Lower leg skin (tissue), 4 donors: ENCODE results near the gene PTGIS. TPM values are rescaled to one million over a fixed set of nuclear protein-coding genes. Genes with fewer than 3 reads are reported as not detected.
"Not testable (repeated sequence)": the region's sequence is repeated elsewhere in the genome, so short reads cannot be mapped to it uniquely, and the experiment has no call there.

Experiments
- DNase-seq, 2 donors: peaks; one replicate each; pipeline ENCODE4 v3.0.0-alpha.2; 2019; ENCODE audit warnings: low spot score in 2 of 2
- H3K4me3 ChIP-seq: fragments of 200-600 bp; sonication (generic); 2 replicates; pipeline ENCODE4 v1.5.1; 2017; ENCODE audit warnings: mild to moderate bottlenecking, low read depth; ENCODE audit not compliant: poor library complexity, severe bottlenecking
- POLR2A ChIP-seq, 2 donors: fragments of 450-650 bp; IDR thresholded peaks; one replicate each; pipeline ENCODE4 v1.6.1; 2016 to 2017; ENCODE audit warnings: antibody characterized with exemption in 2 of 2, mild to moderate bottlenecking in 1 of 2, moderate library complexity in 1 of 2
- WGBS, 2 donors: methylation state at CpG; one replicate each; pipeline ENCODE4 v1.1.5; 2018; 5-methylcytosine and 5-hydroxymethylcytosine counted together
- intact Hi-C: fragments of 100-400 bp; cut with DNase I; formaldehyde crosslinking; loops from one replicate; pipeline ENCODE4 v1.15.0; 2023; ENCODE audit warnings: low total_unique reads
- total RNA-seq, 4 donors: library from RNA; depleted of rRNA; stranded (reverse); fragments of >200 nt; gene quantifications; one replicate each; pipeline ENCODE4 v1.1.0, GENCODE V29; 2016
- TF ChIP-seq, protein P1 (sequence below), 3 donors: fragments of 450-650 bp; IDR thresholded peaks; one replicate each; pipeline ENCODE4 v1.5.1; 2016; ENCODE audit warnings: antibody characterized with exemption in 3 of 3, mild to moderate bottlenecking in 3 of 3, moderate library complexity in 2 of 3

Gene PTGIS
- total RNA-seq, 4 donors from 2014 or later = 2.3 to 13.3 (median 9.1) TPM

DNA sequence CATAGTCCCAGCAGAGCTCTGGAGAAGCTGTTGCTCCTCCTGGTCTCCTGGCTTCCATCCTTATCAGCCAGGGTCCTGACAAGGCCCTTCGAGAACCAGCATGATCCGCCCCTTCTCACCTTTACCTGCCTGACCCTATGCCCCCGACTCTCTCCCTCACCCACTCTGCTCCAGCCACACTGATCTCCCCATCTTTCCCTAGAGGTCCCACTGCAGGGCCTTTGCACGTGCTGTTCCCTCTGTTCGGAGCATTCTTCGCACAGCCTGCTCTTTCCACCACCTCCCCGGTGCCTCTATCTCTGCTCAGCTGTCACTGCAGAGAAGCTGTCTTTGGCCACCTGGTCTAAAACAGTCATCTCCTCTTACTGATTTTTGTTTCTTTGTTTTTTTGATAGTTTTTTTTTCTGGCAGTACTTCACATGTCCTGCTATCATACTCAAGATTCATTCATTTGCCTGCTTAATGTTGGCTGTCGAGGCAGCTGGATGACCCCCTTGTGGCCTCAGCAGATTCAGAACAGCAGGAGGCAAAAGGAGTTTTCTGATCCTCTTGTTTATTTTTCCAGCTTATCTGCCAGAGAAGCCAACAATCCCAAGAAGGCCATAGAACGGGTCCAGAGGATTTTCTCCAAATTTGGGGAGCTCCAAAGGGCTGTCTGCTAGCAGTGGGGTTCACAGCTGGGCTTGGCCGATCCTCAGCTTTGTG, 1.6 kb upstream of the PTGIS start:
- intact Hi-C loops = no loop called here
- peak in 1 of 2 donors; percentile 72 for DNase-seq
- TF ChIP-seq, protein P1, sequence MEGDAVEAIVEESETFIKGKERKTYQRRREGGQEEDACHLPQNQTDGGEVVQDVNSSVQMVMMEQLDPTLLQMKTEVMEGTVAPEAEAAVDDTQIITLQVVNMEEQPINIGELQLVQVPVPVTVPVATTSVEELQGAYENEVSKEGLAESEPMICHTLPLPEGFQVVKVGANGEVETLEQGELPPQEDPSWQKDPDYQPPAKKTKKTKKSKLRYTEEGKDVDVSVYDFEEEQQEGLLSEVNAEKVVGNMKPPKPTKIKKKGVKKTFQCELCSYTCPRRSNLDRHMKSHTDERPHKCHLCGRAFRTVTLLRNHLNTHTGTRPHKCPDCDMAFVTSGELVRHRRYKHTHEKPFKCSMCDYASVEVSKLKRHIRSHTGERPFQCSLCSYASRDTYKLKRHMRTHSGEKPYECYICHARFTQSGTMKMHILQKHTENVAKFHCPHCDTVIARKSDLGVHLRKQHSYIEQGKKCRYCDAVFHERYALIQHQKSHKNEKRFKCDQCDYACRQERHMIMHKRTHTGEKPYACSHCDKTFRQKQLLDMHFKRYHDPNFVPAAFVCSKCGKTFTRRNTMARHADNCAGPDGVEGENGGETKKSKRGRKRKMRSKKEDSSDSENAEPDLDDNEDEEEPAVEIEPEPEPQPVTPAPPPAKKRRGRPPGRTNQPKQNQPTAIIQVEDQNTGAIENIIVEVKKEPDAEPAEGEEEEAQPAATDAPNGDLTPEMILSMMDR (IDR thresholded peaks at IDR 0.05) = no peak
- TF ChIP-seq POLR2A (IDR thresholded peaks at IDR 0.05) = no peak
- H3K4me3 ChIP-seq = no peak overlapping the region
- WGBS, 2 donors = 72 to 77% methylated on average over 10 of the region's 10 CpGs

DNA sequence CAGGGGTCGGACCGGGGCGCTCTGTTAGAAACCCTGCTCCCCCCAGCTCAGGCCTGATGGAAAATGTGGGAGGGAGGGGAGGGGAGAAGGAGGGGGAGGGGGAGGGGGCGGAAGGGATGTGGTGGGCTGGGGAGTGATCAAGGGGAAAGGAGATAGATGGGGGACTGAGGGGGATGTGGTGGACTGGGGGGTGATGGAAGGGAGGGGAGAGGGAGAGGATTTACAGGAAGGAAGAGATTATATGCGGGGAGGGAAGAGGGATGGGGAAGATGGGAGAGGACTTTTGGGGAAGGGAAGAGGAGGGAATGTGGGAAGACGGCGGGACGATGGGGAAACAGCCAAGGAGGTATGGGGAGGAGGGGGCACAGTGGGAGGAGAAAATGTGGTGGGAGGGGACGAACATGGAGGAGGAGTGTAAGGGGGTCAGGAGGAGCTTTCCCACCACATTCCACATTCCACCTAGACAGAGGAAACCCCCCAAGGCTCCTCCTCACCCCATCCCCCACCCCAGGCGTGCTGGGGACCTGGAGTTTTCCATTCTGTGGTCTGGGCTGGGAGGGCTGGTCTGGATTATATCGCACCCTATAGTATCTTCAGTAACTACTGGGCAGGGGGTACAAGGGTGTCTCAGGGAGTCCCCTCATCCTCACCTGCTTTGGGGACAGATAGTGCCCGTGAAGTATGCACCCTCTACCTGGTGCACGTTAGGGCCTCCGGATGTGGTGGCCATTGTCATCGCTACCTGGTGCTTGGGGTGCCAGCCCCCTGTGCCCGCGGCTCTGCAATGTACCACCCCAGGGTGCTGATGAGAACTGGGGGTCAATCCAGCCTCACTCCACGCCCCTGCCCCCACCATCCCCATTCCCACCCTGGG, 578 bp upstream of the PTGIS start:
- peak in 1 of 2 donors; percentile 78 for DNase-seq
- WGBS, 2 donors = 37 to 40% methylated on average over 15 to 18 of the region's 18 CpGs
- TF ChIP-seq, protein P1 (IDR thresholded peaks at IDR 0.05) = no peak
- TF ChIP-seq POLR2A (IDR thresholded peaks at IDR 0.05) = no peak
- H3K4me3 ChIP-seq = no peak overlapping the region
- intact Hi-C loops = no loop called here

DNA sequence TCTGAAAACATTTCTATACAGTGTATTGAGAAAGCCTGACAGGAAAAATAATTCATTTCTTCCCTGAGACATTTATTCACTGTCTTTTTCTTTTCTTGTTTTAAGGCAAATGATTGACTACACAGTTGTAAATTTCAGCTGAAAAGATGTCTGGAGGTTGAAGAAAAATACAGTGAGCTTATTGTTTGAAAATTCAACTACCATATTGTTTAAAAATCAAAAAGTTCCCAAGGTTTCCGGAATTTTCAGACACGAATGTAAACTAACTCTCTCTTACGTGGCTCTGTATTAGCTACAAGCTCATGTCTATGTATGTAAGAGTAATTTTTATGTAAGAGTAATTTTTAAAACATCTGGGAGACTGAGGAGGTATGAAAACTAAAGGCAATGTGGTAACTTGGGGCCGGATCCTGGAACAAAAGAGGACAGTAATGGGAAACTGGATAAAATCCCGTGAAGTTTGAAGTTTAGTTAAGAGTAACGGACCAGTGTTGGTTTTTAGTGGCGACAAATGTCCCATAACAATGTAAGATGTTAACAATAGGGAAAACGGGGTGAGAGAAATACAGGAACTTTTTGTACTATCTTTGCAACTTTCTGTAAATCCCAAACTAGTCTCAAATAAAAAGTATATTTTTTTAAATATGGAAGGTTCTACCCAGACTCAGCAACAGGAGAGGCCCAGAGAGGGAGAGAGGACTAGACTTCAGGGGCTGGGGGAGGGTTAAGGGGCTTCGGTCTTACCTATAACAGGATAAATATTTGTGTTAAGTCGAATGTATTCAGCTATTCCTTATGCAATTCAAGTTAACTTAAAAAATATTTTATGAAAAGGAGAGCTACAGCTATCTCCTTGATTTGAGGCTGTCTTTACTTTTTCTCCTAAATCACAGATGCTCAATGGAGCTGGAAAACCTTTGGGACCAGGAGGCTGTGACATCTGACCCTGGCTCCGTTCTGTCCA, 1.3 kb downstream of the PTGIS start:
- intact Hi-C loops = no loop called here
- 56 to 69% methylated on average over 11 of the region's 11 CpGs for WGBS, 2 donors
- no peak overlapping the region for H3K4me3 ChIP-seq
- TF ChIP-seq POLR2A (IDR thresholded peaks at IDR 0.05) = no peak
- TF ChIP-seq, protein P1 (IDR thresholded peaks at IDR 0.05) = no peak
- peak in 1 of 2 donors; percentile 57 for DNase-seq

DNA sequence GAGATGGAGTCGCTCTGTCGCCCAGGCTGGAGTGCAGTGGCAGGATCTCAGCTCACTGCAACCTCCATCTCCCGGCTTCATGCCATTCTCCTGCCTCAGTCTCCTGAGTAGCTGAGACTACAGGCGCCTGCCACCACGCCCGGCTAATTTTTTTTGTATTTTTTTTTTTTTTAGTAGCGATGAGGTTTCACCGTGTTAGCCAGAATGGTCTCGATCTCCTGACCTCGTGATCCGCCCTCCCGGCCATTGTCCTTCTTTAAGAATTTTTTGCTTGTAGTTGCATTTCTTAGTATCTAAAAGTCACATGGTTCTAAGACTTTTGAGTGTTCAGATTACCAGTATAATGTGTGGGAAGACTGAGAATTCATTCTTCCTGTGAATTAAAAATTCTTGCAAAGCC, 2.9 kb downstream of the PTGIS start:
- WGBS, 2 donors = 79 to 87% methylated on average over 12 of the region's 12 CpGs
- DNase-seq = peak in 1 of 2 donors; percentile 61
- intact Hi-C loops, H3K4me3 ChIP-seq: not testable (repeated sequence)

DNA sequence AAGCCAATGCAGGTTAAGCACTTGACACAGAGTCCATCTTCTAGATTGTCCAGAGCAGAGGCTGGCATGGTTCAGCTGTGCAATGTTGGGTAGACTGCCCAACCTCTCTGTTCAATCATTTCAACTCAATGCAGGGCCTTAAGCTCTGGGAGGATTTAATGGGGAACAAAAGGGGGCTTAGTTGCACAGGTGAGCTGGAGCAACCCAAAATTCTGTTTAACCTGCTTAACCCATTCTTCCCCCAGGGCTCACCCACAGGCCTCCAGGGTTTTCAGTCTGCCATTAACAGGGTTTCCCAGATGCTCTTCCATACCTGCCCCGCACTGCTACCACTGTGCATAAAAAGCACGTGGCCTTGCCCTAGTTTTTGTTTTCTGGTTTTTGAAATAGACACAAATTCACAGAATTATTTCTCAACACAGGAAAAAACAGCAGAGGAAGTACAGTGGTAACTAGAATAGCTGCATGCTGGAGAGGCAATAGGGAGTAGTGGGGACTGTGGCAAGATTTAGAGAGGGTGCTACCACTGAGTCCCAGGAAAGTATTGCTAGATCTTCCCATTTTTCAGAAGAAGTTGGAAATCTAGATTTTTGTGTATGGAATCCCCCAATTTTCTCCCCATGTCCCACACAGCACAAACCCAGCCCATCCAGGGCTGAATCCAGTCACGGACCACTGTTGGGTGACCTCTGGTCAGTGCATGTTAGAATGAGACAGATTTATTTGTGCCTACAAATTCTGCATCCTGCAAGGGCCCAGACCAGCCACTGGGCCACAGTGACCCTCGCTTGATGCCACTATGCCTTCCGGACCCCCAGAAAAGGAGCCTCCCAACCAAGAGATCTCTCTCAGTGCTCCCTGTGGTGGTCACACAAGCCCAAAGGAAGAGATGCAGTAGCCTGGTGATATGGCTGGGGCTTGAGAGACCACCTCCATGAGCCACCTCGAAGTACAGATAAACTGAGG, 4.6 kb downstream of the PTGIS start:
- TF ChIP-seq, protein P1 (IDR thresholded peaks at IDR 0.05) = no peak
- TF ChIP-seq POLR2A (IDR thresholded peaks at IDR 0.05) = no peak
- intact Hi-C loops = no loop called here
- WGBS, 2 donors = 94 to 95% methylated on average over 6 of the region's 6 CpGs
- DNase-seq = peak in 1 of 2 donors; percentile 77
- H3K4me3 ChIP-seq = no peak overlapping the region
